Activated T-cell treated with anti-CD3 and anti-CD28 coated beads, Interleukin-2, amount 50 U/mL, for 4 hours (primary cell): ENCODE measurements around the gene FIGNL1. TPM values are rescaled to one million over a fixed set of nuclear protein-coding genes. Genes with fewer than 3 reads are reported as not detected.

Source experiments
- ATAC-seq, 2 donors: fragments of 200-7000 bp; cut with Tn5 transposase; one replicate each; pipeline ENCODE4 v1.10.0; 2021
- DNase-seq: peaks from one replicate; pipeline ENCODE4 v3.0.0-alpha.2; 2020
- H3K27me3 Mint-ChIP-seq: one replicate; pipeline ENCODE4 v1.8.0; 2021; ENCODE audit warnings: low read depth, mixed read lengths
- H3K36me3 Mint-ChIP-seq: one replicate; pipeline ENCODE4 v1.8.0; 2022; ENCODE audit warnings: mixed read lengths; ENCODE audit not compliant: insufficient read depth
- H3K4me1 Mint-ChIP-seq: one replicate; pipeline ENCODE4 v1.8.0; 2021; ENCODE audit warnings: low read depth, mixed read lengths
- H3K4me3 Mint-ChIP-seq: one replicate; pipeline ENCODE4 v1.8.0; 2021; ENCODE audit warnings: mild to moderate bottlenecking, moderate library complexity, mixed read lengths
- H3K9me3 Mint-ChIP-seq: one replicate; pipeline ENCODE4 v1.8.0; 2021; ENCODE audit warnings: mixed read lengths
- total RNA-seq, 3 donors: library from RNA; stranded (reverse); gene quantifications; one replicate each; pipeline ENCODE4 v1.2.1, GENCODE V29; 2021

Gene FIGNL1
- total RNA-seq, 3 donors from 2014 or later: 27.9 to 40.7 (median 35.1) TPM

DNA sequence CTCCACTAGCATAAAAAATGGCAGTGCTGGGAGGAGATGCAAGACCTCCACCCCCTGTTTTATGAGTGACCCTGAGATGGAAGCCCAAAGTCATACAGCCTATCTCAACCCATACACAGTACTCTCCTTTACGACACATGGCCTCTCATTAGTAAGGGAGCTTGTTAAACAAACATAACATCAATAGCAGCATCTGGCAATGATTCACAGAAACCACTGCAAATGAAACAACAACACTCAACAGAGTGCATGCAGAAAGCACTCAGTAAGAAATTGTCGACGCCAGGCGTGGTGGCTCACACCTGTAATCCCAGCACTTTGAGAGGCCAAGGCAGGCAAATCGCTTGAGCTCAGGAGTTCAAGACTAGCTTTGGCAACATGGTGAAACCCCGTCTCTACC, 27.5 kb upstream of the FIGNL1 start:
- no peaks in the 10 kb centered on the region for H3K4me1 Mint-ChIP-seq
- peaks cover 7% of the 10 kb centered on the region for H3K27me3 Mint-ChIP-seq
- ATAC-seq (no peak), DNase-seq (no peak)
- H3K36me3 Mint-ChIP-seq: no peaks in the 10 kb centered on the region
- H3K4me3 Mint-ChIP-seq: no peak overlapping the region
- no peaks in the 10 kb centered on the region for H3K9me3 Mint-ChIP-seq

DNA sequence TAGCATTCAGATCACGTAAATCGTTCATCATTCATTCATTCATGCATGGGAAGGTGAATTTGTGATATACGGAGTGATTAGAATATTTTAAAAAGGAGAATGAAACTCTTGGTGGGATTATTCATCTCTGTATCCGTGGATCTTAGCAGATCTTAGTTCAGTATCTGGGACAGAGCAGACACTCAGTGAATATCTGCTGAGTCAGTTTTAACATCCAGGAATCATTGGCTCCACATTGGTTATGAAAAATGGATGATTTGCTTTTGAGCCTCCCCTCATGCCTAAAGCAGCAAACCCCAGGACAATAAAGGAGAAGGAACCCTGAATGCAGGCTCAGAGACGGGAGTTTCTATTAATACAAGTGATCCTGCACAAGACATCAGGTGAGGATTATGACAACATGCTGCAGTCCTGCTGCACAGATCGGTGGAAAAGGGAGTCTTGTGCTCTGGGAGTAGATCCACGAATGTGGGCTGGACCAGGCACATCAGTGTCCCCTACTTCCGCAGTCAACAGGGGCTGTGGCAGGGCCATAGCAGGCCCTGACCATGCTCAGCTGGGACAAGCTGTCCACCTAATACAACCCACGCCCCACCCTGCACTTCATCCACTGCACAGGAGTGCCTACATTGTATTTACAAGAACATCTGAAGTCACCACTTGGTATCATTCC, 26.9 kb upstream of the FIGNL1 start:
- Mint-ChIP-seq H3K27me3 (peaks cover 7% of the 10 kb centered on the region), H3K4me3 (no peak overlapping the region), H3K9me3 (no peaks in the 10 kb centered on the region), H3K36me3 (no peaks in the 10 kb centered on the region), H3K4me1 (no peaks in the 10 kb centered on the region)
- ATAC-seq (no peak), DNase-seq (no peak)

DNA sequence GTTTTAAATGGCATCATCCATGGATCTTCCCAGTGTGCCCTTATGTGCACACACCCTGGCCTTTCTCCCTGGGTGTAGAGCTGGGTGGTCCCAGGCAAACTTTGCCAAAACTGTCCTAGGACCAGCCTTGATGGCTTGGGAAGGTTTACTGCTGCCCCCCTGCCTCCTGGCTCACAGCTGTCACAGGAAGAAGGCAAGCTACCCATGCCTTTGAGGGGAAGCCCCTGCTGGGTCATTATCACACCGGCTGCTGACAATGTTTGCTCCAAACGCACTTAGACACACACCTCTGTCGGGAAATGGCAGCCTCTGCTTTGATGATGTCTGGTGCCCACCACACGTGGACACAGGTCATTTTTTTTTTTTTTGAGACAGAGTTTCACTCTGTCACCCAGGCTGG, 25.2 kb upstream of the FIGNL1 start:
- H3K4me3 Mint-ChIP-seq: no peak overlapping the region
- H3K9me3 Mint-ChIP-seq: no peaks in the 10 kb centered on the region
- H3K27me3 Mint-ChIP-seq: peaks cover 7% of the 10 kb centered on the region
- DNase-seq: no peak
- H3K36me3 Mint-ChIP-seq: no peaks in the 10 kb centered on the region
- ATAC-seq: no peak
- no peaks in the 10 kb centered on the region for H3K4me1 Mint-ChIP-seq

DNA sequence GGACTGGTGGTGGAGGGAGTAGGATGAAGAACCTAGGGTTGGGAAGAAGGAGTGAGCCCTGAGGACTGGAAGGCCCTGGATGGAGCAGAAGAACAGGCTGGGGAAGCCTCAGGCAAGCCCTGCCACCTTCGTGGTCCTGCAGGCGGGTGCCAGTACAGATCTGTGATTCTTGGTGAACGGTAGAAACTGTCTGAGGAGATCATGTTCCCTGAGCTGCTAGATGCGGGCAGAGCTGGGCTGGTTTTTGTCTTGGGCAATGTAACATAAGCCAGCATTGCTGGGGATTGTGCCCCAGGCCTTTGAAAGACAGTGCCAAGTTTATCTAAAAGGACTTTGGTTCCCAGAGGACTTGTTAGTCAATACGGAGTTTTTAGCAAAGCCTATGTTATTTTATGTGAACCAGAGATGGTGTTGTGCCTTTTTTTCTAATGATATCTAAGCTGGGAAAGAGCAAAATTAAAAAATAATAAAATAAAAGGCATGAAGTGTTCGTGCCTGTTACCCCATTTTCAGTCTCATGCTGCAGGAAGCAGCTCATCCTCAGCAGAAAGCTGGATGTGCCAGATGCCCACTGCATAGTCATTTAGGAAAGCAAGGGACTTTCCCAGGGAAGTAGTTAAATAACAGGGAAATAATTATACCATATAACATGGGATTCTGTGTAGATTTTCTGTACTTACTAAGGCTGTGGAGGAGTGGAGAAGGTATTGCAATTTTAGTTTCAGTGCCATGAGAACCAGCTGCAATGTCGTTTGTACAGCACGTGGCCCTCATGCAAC, 24.4 kb upstream of the FIGNL1 start:
- no peak overlapping the region for H3K4me3 Mint-ChIP-seq
- ATAC-seq (no peak), DNase-seq (no peak)
- no peaks in the 10 kb centered on the region for H3K9me3 Mint-ChIP-seq
- no peaks in the 10 kb centered on the region for H3K4me1 Mint-ChIP-seq
- H3K36me3 Mint-ChIP-seq: no peaks in the 10 kb centered on the region
- H3K27me3 Mint-ChIP-seq: peaks cover 7% of the 10 kb centered on the region

DNA sequence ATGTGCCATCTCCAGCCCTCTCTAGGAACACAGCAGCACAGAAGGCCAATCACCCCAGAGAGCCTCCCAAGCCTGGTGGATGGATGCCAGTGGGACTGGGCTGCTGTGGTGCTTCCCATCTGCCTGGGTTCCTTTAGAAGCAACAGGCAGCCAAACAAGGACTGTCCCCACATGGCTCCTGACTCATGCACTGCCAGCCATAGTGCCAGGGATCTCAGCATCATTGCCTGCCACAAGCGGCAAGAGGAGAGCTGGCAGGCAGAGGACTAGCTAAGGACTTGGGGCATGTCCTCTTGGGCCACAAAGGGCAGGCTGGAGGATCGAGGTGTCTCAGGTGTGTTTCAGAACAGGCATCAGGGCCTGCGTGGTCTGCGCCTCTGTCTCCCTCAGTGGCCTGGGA, 23.4 kb upstream of the FIGNL1 start:
- Mint-ChIP-seq H3K27me3 (peaks cover 7% of the 10 kb centered on the region), H3K9me3 (no peaks in the 10 kb centered on the region), H3K36me3 (no peaks in the 10 kb centered on the region), H3K4me3 (no peak overlapping the region), H3K4me1 (no peaks in the 10 kb centered on the region)
- no peak for ATAC-seq
- DNase-seq: no peak

DNA sequence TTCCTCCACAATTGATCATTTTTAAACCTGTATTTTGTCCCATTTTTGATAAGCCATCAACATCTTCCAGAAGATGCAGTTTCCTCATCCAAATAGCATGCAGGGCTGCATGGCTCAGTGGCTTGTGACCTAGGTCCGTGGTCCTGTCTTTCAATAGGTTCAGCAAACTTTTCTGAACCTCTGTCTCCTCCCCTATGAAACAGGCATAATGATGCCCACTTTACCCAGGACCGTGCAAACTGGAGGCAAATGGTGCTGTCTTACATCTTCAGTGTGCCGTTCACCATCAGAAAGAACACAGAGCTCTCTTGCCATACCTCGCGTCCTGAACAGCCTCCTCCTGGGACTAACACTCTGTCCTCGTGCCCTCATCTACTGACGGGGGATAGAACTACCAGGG, 22.3 kb upstream of the FIGNL1 start:
- Mint-ChIP-seq H3K9me3 (no peaks in the 10 kb centered on the region), H3K4me1 (peaks cover 10% of the 10 kb centered on the region), H3K4me3 (no peak overlapping the region), H3K27me3 (peaks cover 7% of the 10 kb centered on the region), H3K36me3 (no peaks in the 10 kb centered on the region)
- DNase-seq: no peak
- no peak for ATAC-seq

DNA sequence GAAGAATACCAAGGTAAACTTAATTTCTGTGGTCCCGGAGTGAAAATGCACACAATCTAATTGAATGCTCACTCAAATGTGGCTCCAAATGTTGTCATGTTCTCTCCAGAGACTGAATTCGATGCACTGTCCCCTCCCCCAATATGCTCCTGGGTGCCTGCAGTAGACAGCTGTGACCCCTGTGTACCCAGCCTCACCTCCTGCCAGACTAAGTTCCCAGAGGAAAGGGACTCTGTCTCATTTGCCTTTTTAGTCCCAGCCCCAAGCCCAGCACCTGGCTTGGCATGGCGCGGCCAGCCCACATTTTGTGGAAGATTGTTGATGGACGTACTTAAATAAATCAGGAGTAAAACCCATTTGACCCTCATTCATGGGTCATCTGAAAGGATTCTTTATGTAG, 21.8 kb upstream of the FIGNL1 start:
- DNase-seq (no peak), ATAC-seq (no peak)
- Mint-ChIP-seq H3K4me1 (peaks cover 10% of the 10 kb centered on the region), H3K36me3 (no peaks in the 10 kb centered on the region), H3K4me3 (no peak overlapping the region), H3K27me3 (peaks cover 7% of the 10 kb centered on the region), H3K9me3 (no peaks in the 10 kb centered on the region)

DNA sequence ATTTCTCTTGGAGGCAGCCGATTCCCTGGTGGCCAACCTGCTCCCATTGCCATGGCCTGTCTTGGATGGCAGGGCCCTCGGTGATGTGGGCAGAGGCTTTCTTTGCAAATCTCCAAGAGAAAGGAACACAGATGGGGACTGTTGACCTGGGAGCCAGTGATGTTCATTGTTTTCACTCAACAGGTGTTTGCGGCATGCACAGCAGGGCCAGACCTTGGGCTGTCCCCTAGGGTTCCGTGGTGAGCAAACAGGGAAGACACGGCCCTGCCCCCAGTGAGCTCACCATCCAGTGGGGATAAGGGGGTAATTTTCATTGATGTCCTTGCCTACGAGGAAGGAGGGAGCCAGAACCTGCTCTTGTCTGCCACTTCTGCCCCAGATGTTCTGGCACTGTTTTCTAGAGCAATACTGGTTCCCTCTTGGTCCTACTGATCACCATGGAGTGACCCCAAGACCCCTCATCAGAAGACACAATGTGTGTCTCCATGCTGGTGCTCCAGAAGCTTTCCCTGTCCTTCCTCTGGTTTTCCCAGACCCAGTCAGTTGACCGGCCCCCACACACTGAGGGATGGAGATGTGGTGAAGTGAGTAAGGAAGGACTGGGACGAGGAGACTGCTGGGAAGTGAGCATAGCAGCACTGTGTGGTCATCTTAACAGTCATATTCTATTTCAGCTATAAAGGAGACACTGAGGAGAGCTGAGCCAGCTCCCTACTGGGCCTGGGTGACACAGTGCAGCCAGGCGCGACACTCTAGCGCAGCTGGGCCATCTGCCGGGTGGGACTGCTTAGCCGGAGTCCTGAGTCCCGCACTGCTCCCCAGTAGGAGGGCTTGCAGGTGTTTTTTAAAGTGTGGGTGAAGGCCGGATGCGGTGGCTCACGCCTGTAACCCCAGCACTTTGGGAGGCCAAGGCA, 20.4 kb upstream of the FIGNL1 start:
- H3K4me3 Mint-ChIP-seq: no peak overlapping the region
- H3K9me3 Mint-ChIP-seq: no peaks in the 10 kb centered on the region
- DNase-seq: no peak
- peaks cover 10% of the 10 kb centered on the region for H3K4me1 Mint-ChIP-seq
- no peaks in the 10 kb centered on the region for H3K36me3 Mint-ChIP-seq
- H3K27me3 Mint-ChIP-seq: no peaks in the 10 kb centered on the region
- ATAC-seq: no peak

DNA sequence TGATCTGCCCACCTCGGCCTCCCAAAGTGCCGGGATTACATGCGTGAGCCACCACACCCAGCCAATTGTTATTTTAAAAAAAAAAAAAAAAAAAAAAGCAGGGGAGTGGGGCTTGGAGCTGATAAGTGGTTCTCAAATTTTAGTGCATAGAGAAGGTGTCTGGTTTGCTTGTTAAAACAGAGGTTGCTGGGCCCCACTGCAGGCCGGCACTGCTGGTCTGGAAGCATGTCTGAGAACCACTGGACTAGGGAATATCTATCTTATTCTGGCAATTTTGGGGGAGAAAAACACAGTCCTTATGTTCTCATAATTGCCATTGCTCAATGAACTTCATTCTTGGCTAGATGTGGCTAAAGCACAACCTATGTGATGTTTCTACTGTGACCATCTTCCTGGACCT, 19.0 kb upstream of the FIGNL1 start:
- DNase-seq (no peak), ATAC-seq (no peak)
- Mint-ChIP-seq H3K4me1 (peaks cover 10% of the 10 kb centered on the region), H3K27me3 (no peaks in the 10 kb centered on the region), H3K9me3 (no peaks in the 10 kb centered on the region), H3K4me3 (no peak overlapping the region), H3K36me3 (no peaks in the 10 kb centered on the region)

DNA sequence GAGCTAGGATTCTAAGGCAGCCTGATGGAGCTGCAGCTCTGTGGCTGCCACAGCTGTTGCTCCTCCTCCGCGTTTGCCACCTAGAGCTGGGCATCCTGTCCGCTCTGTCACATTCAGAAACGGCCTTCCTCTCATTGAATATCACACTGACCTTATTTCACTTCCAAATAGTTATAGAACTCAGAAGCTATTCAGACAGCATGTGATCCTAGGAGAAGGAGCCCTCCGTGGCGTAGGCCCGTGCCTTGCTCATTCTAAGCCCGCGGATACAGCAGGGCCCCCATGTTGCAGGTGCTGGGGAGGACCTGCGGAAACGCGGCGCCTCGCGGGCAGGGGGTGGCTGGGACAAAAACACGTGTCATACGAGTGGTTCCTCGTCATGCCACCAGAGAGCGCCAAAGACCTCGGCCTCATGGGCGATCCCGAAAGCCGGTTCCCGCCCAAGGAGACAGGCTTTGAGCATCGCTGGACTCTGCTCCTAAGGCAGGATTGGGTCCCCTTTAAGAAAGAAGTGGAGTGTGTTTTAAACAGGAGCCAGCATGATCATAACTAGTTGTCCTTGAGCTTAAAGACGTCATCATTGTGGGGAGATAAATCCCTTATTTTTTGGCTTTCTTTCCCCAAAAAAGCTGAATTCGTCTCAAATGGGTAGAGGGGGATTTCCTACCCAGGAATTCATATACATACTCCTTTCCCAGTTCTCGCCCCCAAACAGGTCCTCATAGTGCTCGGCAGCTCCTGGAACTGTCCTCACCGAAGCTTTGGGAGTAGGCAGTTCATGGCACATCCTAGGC, 17.9 kb upstream of the FIGNL1 start:
- ATAC-seq: peak; percentile 97
- peak overlapping the region; percentile 52 for H3K4me3 Mint-ChIP-seq

DNA sequence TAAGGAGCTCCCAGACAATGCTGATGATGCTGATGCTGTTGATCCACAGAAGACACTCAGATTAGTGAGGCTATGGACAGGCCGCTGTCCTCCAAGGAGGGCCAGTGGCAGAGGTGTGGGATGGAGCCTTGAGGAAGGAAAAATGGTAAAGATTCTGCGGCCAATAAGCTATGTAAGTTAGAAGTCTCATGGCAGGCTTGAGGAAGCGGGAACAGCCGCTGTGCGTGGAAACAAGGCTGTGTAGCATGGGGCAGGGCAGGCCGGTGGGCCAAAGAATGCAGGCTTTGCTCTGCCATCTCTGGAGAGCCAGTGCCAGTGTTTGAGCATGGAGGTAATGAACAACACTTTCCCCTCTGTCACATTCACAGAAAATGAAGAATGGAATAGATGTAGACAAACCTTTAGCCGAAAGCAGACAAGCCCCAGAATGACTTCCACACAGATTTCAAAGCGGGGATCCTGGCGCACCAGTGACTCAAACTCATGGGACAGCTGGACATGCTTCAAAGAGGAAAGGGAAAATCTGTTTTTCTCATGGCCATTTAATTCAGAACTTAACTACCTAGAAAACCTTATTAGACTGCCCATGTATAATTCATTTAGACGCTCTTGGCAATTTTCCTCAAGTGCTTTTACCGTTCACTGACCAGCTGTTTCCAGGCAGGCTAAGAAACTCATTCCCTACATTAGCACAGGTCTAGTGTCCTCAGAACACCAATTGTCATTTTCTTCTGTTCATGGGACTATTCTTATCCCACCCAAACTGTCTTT, 16.9 kb upstream of the FIGNL1 start:
- no peaks in the 10 kb centered on the region for H3K36me3 Mint-ChIP-seq
- peaks cover 10% of the 10 kb centered on the region for H3K4me1 Mint-ChIP-seq
- H3K27me3 Mint-ChIP-seq: peaks cover 3% of the 10 kb centered on the region
- ATAC-seq (no peak), DNase-seq (no peak)
- no peak overlapping the region for H3K4me3 Mint-ChIP-seq
- no peaks in the 10 kb centered on the region for H3K9me3 Mint-ChIP-seq

More for the DNA sequence above, 17.9 kb upstream of the FIGNL1 start:
- no peaks in the 10 kb centered on the region for H3K27me3 Mint-ChIP-seq
- peaks cover 10% of the 10 kb centered on the region for H3K4me1 Mint-ChIP-seq
- no peaks in the 10 kb centered on the region for H3K36me3 Mint-ChIP-seq
- peak; percentile 77 for DNase-seq
- H3K9me3 Mint-ChIP-seq: no peaks in the 10 kb centered on the region

DNA sequence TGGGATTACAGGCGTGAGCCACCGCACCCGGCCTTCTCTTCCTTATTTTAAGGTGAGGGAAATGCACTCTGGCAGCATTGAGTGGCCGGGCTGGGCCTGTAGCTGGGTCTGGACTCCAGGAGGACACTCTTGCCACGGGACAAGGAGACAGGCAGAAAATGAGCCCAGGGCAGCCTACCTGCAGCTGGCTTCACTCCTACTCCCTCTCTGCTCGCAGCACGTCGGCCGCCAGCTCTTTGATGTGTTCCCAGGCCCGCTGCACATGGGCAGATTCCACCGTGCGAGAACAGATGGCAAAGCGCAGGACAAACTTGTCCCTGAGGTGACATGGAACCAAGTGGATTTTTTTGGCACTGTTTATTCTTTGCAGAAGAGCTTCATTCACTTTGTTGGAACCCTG, 12.9 kb upstream of the FIGNL1 start:
- Mint-ChIP-seq H3K4me1 (peaks cover 6% of the 10 kb centered on the region), H3K4me3 (no peak overlapping the region), H3K9me3 (no peaks in the 10 kb centered on the region), H3K27me3 (peaks cover 3% of the 10 kb centered on the region), H3K36me3 (no peaks in the 10 kb centered on the region)
- ATAC-seq (no peak), DNase-seq (no peak)

DNA sequence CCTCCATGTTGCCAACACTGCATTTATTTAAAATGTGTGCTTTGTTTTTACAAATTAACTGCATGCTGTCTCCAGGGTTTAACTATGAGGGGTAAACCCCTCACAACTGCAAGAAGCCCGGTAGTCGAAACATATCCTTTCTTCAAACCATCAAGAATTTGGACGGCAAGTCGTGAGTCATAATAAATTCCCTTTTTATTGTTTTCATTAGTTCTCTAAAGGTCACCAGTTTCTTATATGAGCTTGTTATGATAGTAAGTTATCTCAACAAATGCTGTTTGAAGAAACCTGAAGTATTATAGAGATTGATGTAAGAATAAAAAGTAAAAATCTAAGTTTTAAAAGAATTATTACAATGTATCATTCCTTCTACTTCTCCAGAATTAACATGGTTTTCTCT, 12.2 kb upstream of the FIGNL1 start:
- H3K4me1 Mint-ChIP-seq: no peaks in the 10 kb centered on the region
- no peak for ATAC-seq

More for the DNA sequence above, 12.2 kb upstream of the FIGNL1 start:
- no peaks in the 10 kb centered on the region for H3K36me3 Mint-ChIP-seq
- no peak overlapping the region for H3K4me3 Mint-ChIP-seq
- H3K9me3 Mint-ChIP-seq: no peaks in the 10 kb centered on the region
- H3K27me3 Mint-ChIP-seq: peaks cover 3% of the 10 kb centered on the region
- DNase-seq: no peak
